Smooth muscle cell (in vitro differentiated cells): Measurements from ENCODE around the gene LHX4. TPM values are rescaled to one million over a fixed set of nuclear protein-coding genes. Genes with fewer than 3 reads are reported as not detected.

ENCODE experiments used
- DNase-seq: peaks from one replicate; lab custom pipeline; 2025; ENCODE audit not compliant: unreplicated experiment; lab: John Stamatoyannopoulos, UW
- H2AFZ ChIP-seq: fragments of 200-600 bp; sonication (generic); 2 replicates; pipeline ENCODE4 v1.6.0; 2016; ENCODE audit warnings: antibody characterized with exemption, low read depth, mild to moderate bottlenecking
- H3F3A ChIP-seq: fragments of 200-600 bp; sonication (generic); 2 replicates; pipeline ENCODE4 v1.6.0; 2017; ENCODE audit warnings: antibody characterized with exemption, low read depth
- H3K27ac ChIP-seq: fragments of 200-600 bp; sonication (generic); 2 replicates; pipeline ENCODE4 v1.5.1; 2016; ENCODE audit warnings: low read depth, mild to moderate bottlenecking
- H3K27me3 ChIP-seq: fragments of 200-600 bp; sonication (generic); 2 replicates; pipeline ENCODE4 v1.6.1; 2016; ENCODE audit warnings: low read depth, mild to moderate bottlenecking
- H3K36me3 ChIP-seq: fragments of 200-600 bp; sonication (generic); 2 replicates; pipeline ENCODE4 v1.5.1; 2016; ENCODE audit warnings: low read depth
- H3K4me1 ChIP-seq: fragments of 200-600 bp; sonication (generic); 2 replicates; pipeline ENCODE4 v1.5.1; 2016; ENCODE audit warnings: low read depth
- H3K4me2 ChIP-seq: fragments of 200-600 bp; sonication (generic); 2 replicates; pipeline ENCODE4 v1.6.0; 2016; ENCODE audit warnings: mild to moderate bottlenecking
- H3K4me3 ChIP-seq: fragments of 200-600 bp; sonication (generic); 2 replicates; pipeline ENCODE4 v1.5.1; 2016; ENCODE audit warnings: mild to moderate bottlenecking
- H3K79me2 ChIP-seq: fragments of 200-600 bp; sonication (generic); 2 replicates; pipeline ENCODE4 v1.6.0; 2016; ENCODE audit warnings: low read depth, mild to moderate bottlenecking
- H3K9ac ChIP-seq: fragments of 200-600 bp; sonication (generic); 2 replicates; pipeline ENCODE4 v1.6.0; 2016; ENCODE audit warnings: low read depth
- H3K9me3 ChIP-seq: fragments of 200-600 bp; sonication (generic); replicated peaks from 2 replicates; pipeline ENCODE4 v1.5.1; 2016; ENCODE audit warnings: low read depth
- H4K20me1 ChIP-seq: fragments of 200-600 bp; sonication (generic); 2 replicates; pipeline ENCODE4 v1.6.0; 2016; ENCODE audit warnings: low read depth
- WGBS: methylation state at CpG from one replicate; pipeline ENCODE4 v1.1.7; 2016; ENCODE audit warnings: low lambda C conversion rate; 5-methylcytosine and 5-hydroxymethylcytosine counted together
- polyA plus RNA-seq: library from polyadenylated mRNA; unstranded; fragments of >200 nt; fragmentation: Nextera tagmentation; extraction: Ambion mirVana; gene quantifications from 2 replicates; pipeline ENCODE4 v1.2.1, GENCODE V29; 2016
- total RNA-seq: library from RNA; depleted of rRNA; stranded (reverse); fragments of >200 nt; gene quantifications from 2 replicates; pipeline ENCODE4 v1.2.3, GENCODE V29; 2014
- TF ChIP-seq, protein P1 (sequence below): fragments of 200-600 bp; sonication (generic); IDR thresholded peaks from 2 replicates; pipeline ENCODE4 v1.5.1; 2017; ENCODE audit warnings: borderline replicate concordance, mild to moderate bottlenecking, antibody characterized with exemption; ENCODE audit not compliant: insufficient read depth, poor library complexity, severe bottlenecking

Gene LHX4
- total and polyA plus RNA-seq, 2 experiments from 2014 or later, result not detected

DNA sequence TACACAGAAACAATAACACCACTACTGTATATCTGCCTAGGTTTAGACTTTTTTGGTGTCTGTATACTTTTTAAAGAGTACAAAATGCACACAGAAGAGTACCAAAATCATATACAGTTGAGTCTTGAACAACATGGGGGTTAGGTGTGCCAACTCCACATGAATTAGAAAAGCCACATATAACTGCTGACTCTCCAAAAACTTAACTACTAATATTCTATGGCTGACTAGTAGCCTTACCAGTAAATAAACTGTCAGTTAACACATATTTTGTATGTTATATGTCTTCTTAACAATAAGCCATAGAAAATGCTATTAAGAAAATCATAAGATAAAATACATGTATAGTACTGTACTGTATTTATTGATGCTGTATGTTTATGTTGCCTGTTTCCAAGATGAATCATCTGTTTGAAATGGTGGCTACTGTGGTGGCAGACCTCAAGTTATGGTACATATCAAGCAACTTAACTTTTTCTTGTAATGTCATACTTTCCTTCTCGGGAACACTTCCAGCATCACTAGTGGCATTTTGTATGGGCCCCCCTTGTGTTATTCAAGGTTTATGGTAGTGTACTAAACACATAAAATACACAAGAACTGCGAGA is 71.2 kb downstream of the LHX4 start:
- no peak overlapping the region for H3K9ac ChIP-seq
- H3K79me2 ChIP-seq, result no peaks in the 10 kb centered on the region
- TF ChIP-seq, protein P1, sequence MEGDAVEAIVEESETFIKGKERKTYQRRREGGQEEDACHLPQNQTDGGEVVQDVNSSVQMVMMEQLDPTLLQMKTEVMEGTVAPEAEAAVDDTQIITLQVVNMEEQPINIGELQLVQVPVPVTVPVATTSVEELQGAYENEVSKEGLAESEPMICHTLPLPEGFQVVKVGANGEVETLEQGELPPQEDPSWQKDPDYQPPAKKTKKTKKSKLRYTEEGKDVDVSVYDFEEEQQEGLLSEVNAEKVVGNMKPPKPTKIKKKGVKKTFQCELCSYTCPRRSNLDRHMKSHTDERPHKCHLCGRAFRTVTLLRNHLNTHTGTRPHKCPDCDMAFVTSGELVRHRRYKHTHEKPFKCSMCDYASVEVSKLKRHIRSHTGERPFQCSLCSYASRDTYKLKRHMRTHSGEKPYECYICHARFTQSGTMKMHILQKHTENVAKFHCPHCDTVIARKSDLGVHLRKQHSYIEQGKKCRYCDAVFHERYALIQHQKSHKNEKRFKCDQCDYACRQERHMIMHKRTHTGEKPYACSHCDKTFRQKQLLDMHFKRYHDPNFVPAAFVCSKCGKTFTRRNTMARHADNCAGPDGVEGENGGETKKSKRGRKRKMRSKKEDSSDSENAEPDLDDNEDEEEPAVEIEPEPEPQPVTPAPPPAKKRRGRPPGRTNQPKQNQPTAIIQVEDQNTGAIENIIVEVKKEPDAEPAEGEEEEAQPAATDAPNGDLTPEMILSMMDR, result no peak
- no peak overlapping the region for H3K4me3 ChIP-seq
- H2AFZ ChIP-seq, result no peak overlapping the region
- no peaks in the 10 kb centered on the region for H3F3A ChIP-seq
- H3K4me2 ChIP-seq, result no peak overlapping the region
- H3K9me3 ChIP-seq, result no peaks in the 10 kb centered on the region
- H3K27me3 ChIP-seq, result no peaks in the 10 kb centered on the region
- peaks cover 15% of the 10 kb centered on the region for H4K20me1 ChIP-seq
- WGBS, result 66% methylated on average over 2 of the region's 2 CpGs
- no peaks in the 10 kb centered on the region for H3K36me3 ChIP-seq
- no peaks in the 10 kb centered on the region for H3K4me1 ChIP-seq
- peak overlapping the region; percentile 55 for H3K27ac ChIP-seq
- no peak for DNase-seq

DNA sequence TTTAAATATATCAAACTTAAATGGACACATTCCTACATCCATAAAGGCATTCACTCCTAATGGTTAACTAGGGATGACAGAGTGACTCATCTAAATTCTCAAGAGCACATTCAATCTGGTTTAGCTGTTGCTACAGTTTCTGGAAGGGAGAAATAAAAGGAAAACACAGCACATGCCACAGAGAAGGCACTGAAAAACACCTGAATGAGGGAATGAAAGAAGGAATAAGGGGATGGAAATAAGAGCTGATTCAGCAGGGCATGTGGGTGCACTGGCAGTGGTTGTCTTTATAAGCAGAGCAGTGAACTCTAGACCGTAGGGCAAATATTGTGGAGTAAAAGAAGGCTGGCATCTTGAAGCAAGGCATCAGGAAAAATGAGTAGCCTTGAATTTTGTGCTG is 79.3 kb downstream of the LHX4 start:
- H3K9me3 ChIP-seq, result no peaks in the 10 kb centered on the region
- H3K27me3 ChIP-seq, result no peaks in the 10 kb centered on the region
- H4K20me1 ChIP-seq, result peaks cover 9% of the 10 kb centered on the region
- TF ChIP-seq, protein P1, result no peak
- WGBS, result 91% methylated on average over 1 of the region's 1 CpG
- no peaks in the 10 kb centered on the region for H3K4me1 ChIP-seq
- peak overlapping the region; percentile 41 for H3K9ac ChIP-seq
- no peak overlapping the region for H3K4me3 ChIP-seq
- no peak overlapping the region for H3K4me2 ChIP-seq
- peak overlapping the region; percentile 57 for H3K27ac ChIP-seq
- H3K36me3 ChIP-seq, result peaks cover 4% of the 10 kb centered on the region
- no peaks in the 10 kb centered on the region for H3K79me2 ChIP-seq
- H2AFZ ChIP-seq, result no peak overlapping the region
- no peak for DNase-seq
- no peaks in the 10 kb centered on the region for H3F3A ChIP-seq

DNA sequence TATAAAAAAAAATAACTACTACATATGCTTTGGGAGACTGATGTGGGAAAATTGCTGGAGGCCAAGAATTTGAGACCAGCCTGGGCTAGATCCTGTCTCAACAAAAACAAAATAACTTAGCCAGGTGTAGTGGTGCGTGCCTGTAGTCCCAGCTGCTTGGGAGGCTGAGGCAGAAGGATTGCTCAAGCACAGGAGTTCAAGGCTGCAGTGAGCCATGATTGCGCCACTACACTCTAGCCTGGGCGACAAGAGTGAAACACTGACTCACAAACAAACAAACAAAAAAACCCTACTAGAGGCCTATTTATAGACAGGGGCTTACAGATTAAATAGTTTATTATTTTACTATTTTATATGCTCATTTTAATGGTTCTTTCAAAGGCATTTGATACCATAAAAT is 80.0 kb downstream of the LHX4 start:
- TF ChIP-seq, protein P1, result no peak
- Histone ChIP-seq H4K20me1 (peaks cover 9% of the 10 kb centered on the region), H3K36me3 (peaks cover 4% of the 10 kb centered on the region), H3K9me3 (no peaks in the 10 kb centered on the region), H3K4me3 (no peak overlapping the region), H2AFZ (no peak overlapping the region), H3K79me2 (no peaks in the 10 kb centered on the region), H3K4me1 (no peaks in the 10 kb centered on the region), H3K9ac (no peak overlapping the region), H3F3A (no peaks in the 10 kb centered on the region), H3K27ac (peak overlapping the region; percentile 57), H3K4me2 (no peak overlapping the region), H3K27me3 (no peaks in the 10 kb centered on the region)
- 65% methylated on average over 3 of the region's 3 CpGs for WGBS
- DNase-seq, result no peak
